GM19468 (cell line): Measurements from ENCODE around the gene CLASRP.

ENCODE experiments used
- ATAC-seq: cut with Tn5 transposase; IDR thresholded peaks from one replicate; pipeline ENCODE4 v1.9.1; 2021; ENCODE audit warnings: mild to moderate bottlenecking, moderate library complexity, moderate number of reproducible peaks; ENCODE audit not compliant: unreplicated experiment; ENCODE audit errors: extremely low read depth

The CLASRP gene

DNA sequence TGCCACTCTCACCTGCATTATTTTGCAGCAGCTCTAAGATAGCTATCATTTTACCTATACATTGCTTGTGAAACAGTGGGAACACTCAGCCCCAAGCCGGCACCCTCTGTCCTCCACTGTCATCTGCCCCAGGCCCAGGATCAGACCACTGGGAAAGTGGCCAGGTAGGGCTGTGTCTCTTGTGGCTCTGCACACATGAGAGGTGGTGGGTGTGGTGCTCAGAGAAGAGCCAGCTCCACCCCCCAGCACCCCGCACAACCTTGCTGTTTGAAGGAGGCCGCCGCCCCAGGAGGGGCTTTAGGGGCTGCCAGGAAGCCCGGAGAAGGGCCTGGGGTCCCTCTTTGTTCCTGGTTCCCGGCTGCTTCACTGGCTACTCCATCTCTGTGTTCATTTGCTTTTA is 80.7 kb downstream of the CLASRP start:
- ATAC-seq = no peak
